Calu3 (cell line): ENCODE results near the gene MLF2. TPM values are rescaled to one million over a fixed set of nuclear protein-coding genes. Genes with fewer than 3 reads are reported as not detected.

Experiments
- BruUV-seq: library from RNA; stranded (reverse); fragments of 400-500 nt; replicated peaks from 2 replicates; lab custom pipeline; 2021; lab: Mats Ljungman, UMichigan
- CTCF ChIA-PET: fragments of 300-600 bp; sonication (Branson Sonifier 250); formaldehyde crosslinking; loops from one replicate; lab custom pipeline; 2022; ENCODE audit warnings: antibody characterized with exemption; lab: Charles Lee
- DNase-seq: peaks from one replicate; pipeline ENCODE4 v3.0.0; 2022
- H3K27ac Mint-ChIP-seq: one replicate; pipeline ENCODE4 v1.8.0; 2022; ENCODE audit warnings: mixed read lengths; ENCODE audit not compliant: unreplicated experiment
- H3K27me3 Mint-ChIP-seq: one replicate; pipeline ENCODE4 v1.8.0; 2022; ENCODE audit warnings: mixed read lengths; ENCODE audit not compliant: unreplicated experiment
- H3K36me3 Mint-ChIP-seq: one replicate; pipeline ENCODE4 v1.8.0; 2022; ENCODE audit warnings: mild to moderate bottlenecking, moderate library complexity, mixed read lengths; ENCODE audit not compliant: insufficient read depth, unreplicated experiment
- H3K4me1 Mint-ChIP-seq: one replicate; pipeline ENCODE4 v1.8.0; 2022; ENCODE audit warnings: mild to moderate bottlenecking, low read depth, mixed read lengths; ENCODE audit not compliant: unreplicated experiment
- H3K4me3 Mint-ChIP-seq: one replicate; pipeline ENCODE4 v1.8.0; 2022; ENCODE audit warnings: mild to moderate bottlenecking, low read depth, moderate library complexity, mixed read lengths; ENCODE audit not compliant: unreplicated experiment
- H3K9me3 Mint-ChIP-seq: one replicate; pipeline ENCODE4 v1.8.0; 2022; ENCODE audit warnings: low read depth, mixed read lengths; ENCODE audit not compliant: unreplicated experiment
- intact Hi-C: fragments of 100-400 bp; cut with micrococcal nuclease; formaldehyde crosslinking; loops from one replicate; pipeline ENCODE4 v1.10.0; 2022; ENCODE audit not compliant: unreplicated experiment
- total RNA-seq: library from RNA; stranded (reverse); gene quantifications from 2 replicates; pipeline ENCODE4 v1.2.3, GENCODE V29; 2022
- TF ChIP-seq, protein P1 (sequence below): fragments of 200-600 bp; IDR thresholded peaks from one replicate; pipeline ENCODE4 v1.8.0; 2022; ENCODE audit warnings: antibody characterized with exemption; ENCODE audit not compliant: unreplicated experiment

The MLF2 gene
- total RNA-seq, 1 experiment from 2014 or later: 176 TPM

DNA sequence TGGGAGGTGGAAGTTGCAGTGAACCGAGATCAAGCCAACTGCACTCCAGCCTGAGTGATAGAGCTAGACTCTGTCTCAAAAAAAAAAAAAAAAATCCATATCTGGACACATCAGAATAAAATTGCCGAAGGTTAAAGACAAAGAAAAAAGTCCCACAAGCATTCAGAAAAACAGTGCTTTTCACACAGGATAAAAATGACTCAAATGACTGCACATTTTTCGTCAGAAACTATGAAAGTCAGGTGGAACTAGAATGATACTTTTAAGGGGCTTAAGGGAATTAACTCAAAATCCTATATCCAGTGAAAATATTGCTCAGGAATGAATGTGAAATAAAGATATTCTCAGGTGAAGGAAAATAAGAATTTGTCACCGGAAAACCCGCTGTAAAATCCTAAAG is 16.2 kb downstream of the MLF2 start:
- BruUV-seq: no TSS peak
- TF ChIP-seq, protein P1, sequence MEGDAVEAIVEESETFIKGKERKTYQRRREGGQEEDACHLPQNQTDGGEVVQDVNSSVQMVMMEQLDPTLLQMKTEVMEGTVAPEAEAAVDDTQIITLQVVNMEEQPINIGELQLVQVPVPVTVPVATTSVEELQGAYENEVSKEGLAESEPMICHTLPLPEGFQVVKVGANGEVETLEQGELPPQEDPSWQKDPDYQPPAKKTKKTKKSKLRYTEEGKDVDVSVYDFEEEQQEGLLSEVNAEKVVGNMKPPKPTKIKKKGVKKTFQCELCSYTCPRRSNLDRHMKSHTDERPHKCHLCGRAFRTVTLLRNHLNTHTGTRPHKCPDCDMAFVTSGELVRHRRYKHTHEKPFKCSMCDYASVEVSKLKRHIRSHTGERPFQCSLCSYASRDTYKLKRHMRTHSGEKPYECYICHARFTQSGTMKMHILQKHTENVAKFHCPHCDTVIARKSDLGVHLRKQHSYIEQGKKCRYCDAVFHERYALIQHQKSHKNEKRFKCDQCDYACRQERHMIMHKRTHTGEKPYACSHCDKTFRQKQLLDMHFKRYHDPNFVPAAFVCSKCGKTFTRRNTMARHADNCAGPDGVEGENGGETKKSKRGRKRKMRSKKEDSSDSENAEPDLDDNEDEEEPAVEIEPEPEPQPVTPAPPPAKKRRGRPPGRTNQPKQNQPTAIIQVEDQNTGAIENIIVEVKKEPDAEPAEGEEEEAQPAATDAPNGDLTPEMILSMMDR: no peak
- Mint-ChIP-seq H3K4me1 (peaks cover 8% of the 10 kb centered on the region), H3K36me3 (no peaks in the 10 kb centered on the region), H3K4me3 (no peak overlapping the region), H3K27ac (no peak overlapping the region), H3K27me3 (no peaks in the 10 kb centered on the region), H3K9me3 (no peaks in the 10 kb centered on the region)
- intact Hi-C loops: no loop called here
- CTCF ChIA-PET: no interaction called here
- no peak for DNase-seq

DNA sequence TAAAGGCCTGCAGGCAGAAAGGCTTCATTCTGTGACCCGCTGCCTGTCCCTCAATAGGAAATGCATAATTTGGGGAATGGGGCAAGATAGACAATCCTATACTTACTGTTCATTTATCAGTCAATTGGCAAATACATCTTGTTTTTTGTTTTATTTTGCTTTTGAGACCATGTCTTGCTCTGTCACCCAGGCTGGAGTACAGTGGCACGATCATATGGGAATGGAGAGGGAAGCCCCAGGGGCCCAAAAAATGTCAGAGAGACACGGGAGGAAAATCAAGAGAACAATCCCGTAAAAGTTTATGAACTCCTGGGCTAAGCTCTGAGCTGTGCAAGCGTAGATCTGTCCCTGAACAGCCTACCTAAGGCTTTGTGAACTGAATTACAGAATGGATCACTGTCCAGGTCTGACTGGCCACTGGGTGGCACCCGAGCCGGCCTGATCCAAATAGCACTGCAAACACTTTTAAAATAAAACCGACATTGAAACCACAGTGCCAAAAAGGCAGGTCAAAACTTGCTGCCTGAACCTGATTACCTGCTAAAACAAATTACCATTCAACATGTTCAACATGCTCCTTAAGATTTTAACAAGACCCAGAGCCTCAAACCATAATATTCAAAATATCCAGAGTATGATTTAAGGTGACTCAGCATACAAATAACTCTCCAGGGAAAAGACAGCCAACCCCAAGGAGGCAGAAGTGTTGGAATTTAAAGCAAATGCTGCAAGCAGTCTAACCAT is 17.3 kb downstream of the MLF2 start:
- Mint-ChIP-seq H3K36me3 (no peaks in the 10 kb centered on the region), H3K27me3 (no peaks in the 10 kb centered on the region), H3K4me3 (no peak overlapping the region), H3K27ac (no peak overlapping the region), H3K9me3 (no peaks in the 10 kb centered on the region), H3K4me1 (peaks cover 8% of the 10 kb centered on the region)
- DNase-seq: peak; percentile 58
- CTCF ChIA-PET: no interaction called here
- TF ChIP-seq, protein P1: no peak
- no TSS peak for BruUV-seq
- intact Hi-C loops: loop anchor here (1.0 kb wide), 2 partner anchors 44 to 90 kb away; no protein-coding TSS in a partner anchor

DNA sequence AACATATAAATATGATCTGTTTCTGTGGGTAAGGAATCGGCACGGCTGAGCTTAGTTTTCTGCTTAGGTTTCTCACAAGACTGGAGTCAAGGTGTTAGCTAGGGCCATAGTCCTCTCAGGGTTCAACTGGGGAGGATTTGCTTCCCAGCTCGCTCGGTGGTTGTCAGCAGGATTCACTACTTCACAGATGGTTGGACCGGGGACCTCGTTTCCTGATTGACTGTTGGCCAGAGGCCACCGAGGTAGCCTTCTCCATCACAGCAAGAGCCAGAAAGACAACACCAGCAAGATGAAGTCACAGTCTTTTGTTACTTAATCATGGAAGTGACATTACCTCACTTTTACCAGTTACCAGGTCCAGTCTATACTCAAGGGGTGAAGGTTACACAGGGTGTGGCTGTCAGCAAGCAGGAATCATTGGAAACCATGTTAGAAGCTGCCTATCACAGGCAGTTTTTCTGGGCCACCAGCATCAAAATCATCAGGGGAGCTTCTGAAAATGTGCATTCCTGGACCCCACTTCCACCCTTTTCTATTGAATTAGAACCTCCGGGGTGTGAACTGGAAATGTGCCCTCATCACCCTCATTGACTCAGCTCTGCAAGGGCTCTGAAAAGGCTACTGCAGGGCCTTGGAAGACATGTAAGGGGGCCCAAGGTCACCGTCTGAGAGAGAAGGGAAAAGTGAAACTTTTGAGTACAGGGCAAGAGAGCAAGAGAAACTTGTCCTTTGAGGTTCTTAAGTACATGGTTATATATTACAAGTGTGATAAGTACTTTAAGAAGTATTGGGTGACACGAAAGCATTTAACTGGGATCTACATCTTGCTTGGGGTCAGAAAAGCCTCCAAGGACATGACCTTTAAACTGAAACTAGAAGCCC is 18.2 kb downstream of the MLF2 start:
- Mint-ChIP-seq H3K4me1 (peaks cover 8% of the 10 kb centered on the region), H3K27ac (no peak overlapping the region), H3K27me3 (no peaks in the 10 kb centered on the region), H3K9me3 (no peaks in the 10 kb centered on the region), H3K4me3 (no peak overlapping the region), H3K36me3 (peaks cover 7% of the 10 kb centered on the region)
- CTCF ChIA-PET: no interaction called here
- intact Hi-C loops: loop anchor here (1.0 kb wide), 2 partner anchors 45 to 91 kb away; no protein-coding TSS in a partner anchor
- BruUV-seq: no TSS peak
- DNase-seq: no peak
- TF ChIP-seq, protein P1: no peak

DNA sequence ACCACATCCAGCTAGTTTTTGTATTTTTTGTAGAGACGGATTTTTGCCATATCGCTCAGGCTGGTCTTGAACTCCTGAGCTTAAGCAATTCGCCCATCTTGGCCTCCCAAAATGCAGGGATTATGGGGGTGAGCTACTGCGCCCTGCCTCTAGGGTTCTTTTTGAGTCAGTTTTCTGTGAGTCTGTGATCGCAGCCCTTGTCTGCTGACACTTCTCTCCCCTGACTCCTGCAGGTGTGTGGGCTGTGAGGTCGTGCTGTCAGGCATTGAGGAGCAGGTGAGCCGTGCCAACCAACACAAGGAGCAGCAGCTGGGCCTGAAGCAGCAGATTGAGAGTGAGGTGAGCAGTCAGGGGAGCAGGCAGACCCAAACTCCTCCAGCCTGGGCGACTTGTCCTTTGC is 22.8 kb downstream of the MLF2 start:
- no peaks in the 10 kb centered on the region for H3K9me3 Mint-ChIP-seq
- no peak overlapping the region for H3K27ac Mint-ChIP-seq
- CTCF ChIA-PET: interaction anchor here (0.9 kb wide), 1 partner anchor 57 kb away, joined by 6 read pairs; no protein-coding TSS in a partner anchor
- no peaks in the 10 kb centered on the region for H3K4me1 Mint-ChIP-seq
- TF ChIP-seq, protein P1: no peak
- BruUV-seq: no TSS peak
- intact Hi-C loops: no loop called here
- no peak overlapping the region for H3K4me3 Mint-ChIP-seq
- peaks cover 18% of the 10 kb centered on the region for H3K36me3 Mint-ChIP-seq
- H3K27me3 Mint-ChIP-seq: no peaks in the 10 kb centered on the region
- no peak for DNase-seq
